K562 (cell line): ENCODE data around the gene IFNGR1. TPM values are rescaled to one million over a fixed set of nuclear protein-coding genes. Genes with fewer than 3 reads are reported as not detected.

ENCODE experiments used
- ATAC-seq: fragments of 200-7000 bp; cut with Tn5 transposase; 3 replicates; pipeline ENCODE4 v1.9.1; 2020; ENCODE audit warnings: moderate library complexity
- BruUV-seq: library from RNA; stranded (reverse); fragments of 400-500 nt; replicated peaks from 2 replicates; lab custom pipeline; 2021; lab: Mats Ljungman, UMichigan
- CTCF ChIA-PET: fragments of 300-600 bp; formaldehyde crosslinking; extraction: SDS; loops from one replicate; lab custom pipeline; 2021; ENCODE audit warnings: low intra/inter-chr PET ratio; lab: Yijun Ruan, JAX
- POLR2A ChIA-PET: fragments of 300-600, 350-650 bp; sonication (Branson Sonifier 250); formaldehyde crosslinking; extraction: SDS; loops from one replicate; lab custom pipeline; 2021; ENCODE audit warnings: antibody characterized with exemption, inconsistent platforms; lab: Yijun Ruan, JAX
- DNase-seq, 4 experiments: peaks; one replicate each; pipeline versions ENCODE4 v3.0.0 to v3.0.0-alpha.2; 2011 to 2018; ENCODE audit warnings: low spot score in 3 of 4, mixed read lengths in 3 of 4; ENCODE audit errors: extremely low read depth in 1 of 4
- FAIRE-seq: peaks from 2 replicates; lab custom pipeline; 2011; peaks lifted over from hg19 to GRCh38; lab: Jason Lieb, UNC
- H2AFZ ChIP-seq: 2 replicates; pipeline ENCODE4 v1.6.0; 2011; ENCODE audit warnings: low read depth, low read length, control low read depth, inconsistent platforms
- H3K27ac ChIP-seq: fragments of 200-600 bp; 3 replicates; pipeline ENCODE4 v1.8.0; 2011; ENCODE audit warnings: low read depth, mild to moderate bottlenecking, control low read depth, inconsistent platforms, low read length, moderate library complexity, mixed read lengths; ENCODE audit errors: extremely low read depth
- H3K27me3 ChIP-seq, 2 experiments: fragments of 300-600 bp in 1 of 2; 2 replicates in 1 of 2; 3 replicates in 1 of 2; pipeline versions ENCODE4 v1.6.0 to v1.8.0; 2011; ENCODE audit warnings: inconsistent platforms in 2 of 2, low read length in 2 of 2, mild to moderate bottlenecking in 1 of 2, mixed read lengths in 1 of 2, moderate library complexity in 1 of 2; ENCODE audit not compliant: control insufficient read depth in 2 of 2, insufficient read depth in 2 of 2
- H3K36me3 ChIP-seq: fragments of 300-600 bp; 3 replicates; pipeline ENCODE4 v1.8.0; 2011; ENCODE audit warnings: mild to moderate bottlenecking, low read length, inconsistent platforms; ENCODE audit not compliant: control insufficient read depth, insufficient read depth
- H3K4me1 ChIP-seq, 2 experiments: fragments of 200-600 bp in 1 of 2; replicated peaks in 1 of 2; 2 replicates in 1 of 2; 3 replicates in 1 of 2; pipeline versions ENCODE4 v1.5.1 to v1.8.0; 2011; ENCODE audit warnings: inconsistent platforms in 2 of 2, low read length in 2 of 2, mild to moderate bottlenecking in 1 of 2, mixed read lengths in 1 of 2, moderate library complexity in 1 of 2; ENCODE audit not compliant: control insufficient read depth in 2 of 2, insufficient read depth in 2 of 2
- H3K4me2 ChIP-seq: 2 replicates; pipeline ENCODE4 v1.6.1; 2011; ENCODE audit warnings: low read length, control low read depth, inconsistent platforms, mixed read lengths; ENCODE audit not compliant: insufficient read depth
- H3K4me3 ChIP-seq: fragments of 200-600 bp; sonication (generic), shearing (Covaris generic); 2 replicates; pipeline ENCODE4 v1.5.1; 2016; ENCODE audit warnings: control low read depth, inconsistent platforms
- H3K79me2 ChIP-seq: fragments of 200-600 bp; 3 replicates; pipeline ENCODE4 v1.8.0; 2011; ENCODE audit warnings: low read length, inconsistent platforms; ENCODE audit not compliant: control insufficient read depth, insufficient read depth
- H3K9ac ChIP-seq, 2 experiments: 2 replicates each; pipeline versions ENCODE4 v1.6.0 to v1.6.1; 2011; ENCODE audit warnings: low read depth in 2 of 2, low read length in 2 of 2, control low read depth in 1 of 2, inconsistent platforms in 1 of 2, mild to moderate bottlenecking in 1 of 2, mixed read lengths in 1 of 2; ENCODE audit not compliant: insufficient read depth in 1 of 2
- H3K9me1 ChIP-seq: one replicate; pipeline ENCODE4 v1.6.0; 2011; ENCODE audit warnings: inconsistent platforms, mild to moderate bottlenecking, low read length, moderate library complexity; ENCODE audit not compliant: control insufficient read depth, insufficient read depth
- H3K9me3 ChIP-seq: replicated peaks from 2 replicates; pipeline ENCODE4 v1.5.1; 2011; ENCODE audit warnings: low read depth, low read length, inconsistent platforms; ENCODE audit not compliant: control insufficient read depth, insufficient read depth
- H4K20me1 ChIP-seq: replicated peaks from 2 replicates; pipeline ENCODE4 v1.6.1; 2011; ENCODE audit warnings: low read length, inconsistent platforms, mixed read lengths; ENCODE audit not compliant: control insufficient read depth, insufficient read depth
- CBX1 ChIP-seq: sonication (generic); IDR thresholded peaks from 2 replicates; pipeline ENCODE4 v1.6.1; 2016; ENCODE audit warnings: antibody characterized with exemption, low read depth, mild to moderate bottlenecking
- CREM ChIP-seq: IDR thresholded peaks from 2 replicates; pipeline ENCODE4 v1.6.1; 2014; ENCODE audit warnings: antibody characterized with exemption, low read depth
- FOXM1 ChIP-seq, 2 experiments: fragments of 450-650 bp in 1 of 2; sonication (generic) in 1 of 2; formaldehyde crosslinking in 1 of 2; IDR thresholded peaks; 2 replicates each; pipeline versions ENCODE4 v1.6.1 to v1.9.0; 2017 to 2022; ENCODE audit warnings: low read depth in 2 of 2, mild to moderate bottlenecking in 2 of 2, missing genetic modification reagents in 1 of 2, moderate library complexity in 1 of 2
- GATAD2A ChIP-seq: fragments of 450-650 bp; IDR thresholded peaks from 2 replicates; pipeline ENCODE4 v1.6.1; 2017
- MCM5 ChIP-seq: fragments of 450-650 bp; IDR thresholded peaks from 2 replicates; pipeline ENCODE4 v1.6.1; 2016; ENCODE audit warnings: low read depth
- NEUROD1 ChIP-seq: fragments of 150-350 bp; IDR thresholded peaks from 2 replicates; pipeline ENCODE4 v1.6.1; 2014; ENCODE audit warnings: borderline replicate concordance, low read length, low read depth; ENCODE audit not compliant: partially characterized antibody
- PURB ChIP-seq: sonication (generic); formaldehyde crosslinking; IDR thresholded peaks from 2 replicates; pipeline ENCODE4 v1.9.0; 2021; ENCODE audit warnings: low read depth, mild to moderate bottlenecking, missing genetic modification reagents
- ZBTB17 ChIP-seq: fragments of 450-650 bp; formaldehyde crosslinking; IDR thresholded peaks from 2 replicates; pipeline ENCODE4 v1.4.0; 2020; ENCODE audit warnings: mild to moderate bottlenecking
- ZNF165 ChIP-seq: fragments of 250-450 bp; sonication (Bioruptor Pico); IDR thresholded peaks from 2 replicates; pipeline ENCODE4 v1.4.0; 2020; ENCODE audit warnings: borderline replicate concordance
- ZNF79 ChIP-seq: fragments of 250-450 bp; sonication (Bioruptor Pico); IDR thresholded peaks from 2 replicates; pipeline ENCODE4 v1.4.0; 2020; ENCODE audit warnings: low read depth, mild to moderate bottlenecking, moderate library complexity
- WGBS: fragments of 100-300 bp; shearing (Covaris generic); methylation state at CpG from one replicate; pipeline ENCODE4 v1.1.6; 2016; ENCODE audit warnings: low coverage, mixed read lengths; ENCODE audit not compliant: insufficient coverage; ENCODE audit errors: missing lambda C conversion rate; 5-methylcytosine and 5-hydroxymethylcytosine counted together
- in situ Hi-C: fragments of 300-500 bp; cut with MboI; formaldehyde crosslinking; loops from 4 replicates; pipeline ENCODE4 v1.15.0; 2018; ENCODE audit warnings: inconsistent platforms, mixed read lengths
- intact Hi-C: fragments of 100-400 bp; cut with micrococcal nuclease; formaldehyde crosslinking; loops from 2 replicates; pipeline ENCODE4 v1.14.2; 2022
- polyA plus RNA-seq, 8 experiments: library from polyadenylated mRNA; depleted of rRNA in 4 of 8; stranded (reverse) in 5 of 8; unstranded in 3 of 8; fragments of >200 nt; fragmentation: Nextera tagmentation in 2 of 8; fragmentation: Illumina TruSeq in 1 of 8; extraction: Ambion mirVana in 2 of 8; extraction: Trizol in 1 of 8; gene quantifications; 2 replicates each; pipeline versions ENCODE4 v1.2.1 to v1.2.3, GENCODE V29; 2011 to 2014; ENCODE audit warnings: inconsistent platforms in 1 of 8, missing spikeins in 1 of 8
- total RNA-seq, 7 experiments: library from RNA; depleted of rRNA in 6 of 7; stranded (reverse); fragments of >200 nt in 6 of 7; fragmentation: Illumina TruSeq in 2 of 7; extraction: Trizol in 2 of 7; gene quantifications; 2 replicates each; pipeline versions ENCODE4 v1.2.1 to v1.2.3, GENCODE V29; 2011 to 2021; ENCODE audit warnings: low replicate concordance in 1 of 7

Gene IFNGR1
- total and polyA plus RNA-seq, 9 of the 15 experiments (the other 6 are each of a cell fraction or from before 2014, with no cell fraction given) = 14.7 to 47.0 (median 26.7) TPM

GRCh38 chr6:137160763-137161162 is 58.4 kb downstream of the IFNGR1 start:
- Histone ChIP-seq H3K4me3 (no peak overlapping the region), H3K79me2 (no peaks in the 10 kb centered on the region), H2AFZ (no peak overlapping the region), H3K9me3 (no peaks in the 10 kb centered on the region; the same call in 1 of the 2 replicates), H3K9me1 (no peaks in the 10 kb centered on the region), H3K4me2 (no peak overlapping the region), H3K4me1 (peaks cover 0 to 28% of the 10 kb centered on the region in 2 experiments; a peak in 4 of 5 replicates), H3K9ac (no peak overlapping the region), H3K27me3 (no peaks in the 10 kb centered on the region), H4K20me1 (no peaks in the 10 kb centered on the region), H3K36me3 (no peaks in the 10 kb centered on the region), H3K27ac (no peak overlapping the region)
- DNase-seq (no peak), ATAC-seq (no peak), FAIRE-seq (no peak)
- CTCF ChIA-PET = no interaction called here
- in situ Hi-C loops (no loop called here), intact Hi-C loops (no loop called here)
- TF ChIP-seq ZBTB17 (CRISPR knock-in tag) (no peak), ZNF165 (no peak), PURB (no peak), GATAD2A (no peak), CBX1 (no peak), NEUROD1 (no peak), MCM5 (no peak), CREM (no peak), FOXM1 (IDR thresholded peaks at IDR 0.05; ENCODE audit: low read depth) (no peak), FOXM1 (CRISPR knock-in tag; IDR thresholded peaks at IDR 0.05; ENCODE audit: low read depth) (no peak), ZNF79 (CRISPR knock-in tag) (no peak)
- BruUV-seq = no TSS peak
- POLR2A ChIA-PET = interaction anchor here (1.5 kb wide), 1 partner anchor 10 kb away, joined by 4 read pairs; no protein-coding TSS in a partner anchor
- WGBS = 11% methylated on average over 3 of the region's 3 CpGs
